ENCODE data around the gene LEMD1.

LEMD1 gene

GRCh38 chr1:205451202-205451601 is 29.3 kb upstream of the LEMD1 start:
- DNase-seq (ENCODE audit: low read depth) = no peak
- TF ChIP-seq, protein P1, sequence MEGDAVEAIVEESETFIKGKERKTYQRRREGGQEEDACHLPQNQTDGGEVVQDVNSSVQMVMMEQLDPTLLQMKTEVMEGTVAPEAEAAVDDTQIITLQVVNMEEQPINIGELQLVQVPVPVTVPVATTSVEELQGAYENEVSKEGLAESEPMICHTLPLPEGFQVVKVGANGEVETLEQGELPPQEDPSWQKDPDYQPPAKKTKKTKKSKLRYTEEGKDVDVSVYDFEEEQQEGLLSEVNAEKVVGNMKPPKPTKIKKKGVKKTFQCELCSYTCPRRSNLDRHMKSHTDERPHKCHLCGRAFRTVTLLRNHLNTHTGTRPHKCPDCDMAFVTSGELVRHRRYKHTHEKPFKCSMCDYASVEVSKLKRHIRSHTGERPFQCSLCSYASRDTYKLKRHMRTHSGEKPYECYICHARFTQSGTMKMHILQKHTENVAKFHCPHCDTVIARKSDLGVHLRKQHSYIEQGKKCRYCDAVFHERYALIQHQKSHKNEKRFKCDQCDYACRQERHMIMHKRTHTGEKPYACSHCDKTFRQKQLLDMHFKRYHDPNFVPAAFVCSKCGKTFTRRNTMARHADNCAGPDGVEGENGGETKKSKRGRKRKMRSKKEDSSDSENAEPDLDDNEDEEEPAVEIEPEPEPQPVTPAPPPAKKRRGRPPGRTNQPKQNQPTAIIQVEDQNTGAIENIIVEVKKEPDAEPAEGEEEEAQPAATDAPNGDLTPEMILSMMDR (conservative IDR thresholded peaks at IDR 0.05; ENCODE audit: low read depth, low read length) = no peak
- no peak overlapping the region for H3K4me3 ChIP-seq (ENCODE audit: low read depth, low read length)

DNA sequence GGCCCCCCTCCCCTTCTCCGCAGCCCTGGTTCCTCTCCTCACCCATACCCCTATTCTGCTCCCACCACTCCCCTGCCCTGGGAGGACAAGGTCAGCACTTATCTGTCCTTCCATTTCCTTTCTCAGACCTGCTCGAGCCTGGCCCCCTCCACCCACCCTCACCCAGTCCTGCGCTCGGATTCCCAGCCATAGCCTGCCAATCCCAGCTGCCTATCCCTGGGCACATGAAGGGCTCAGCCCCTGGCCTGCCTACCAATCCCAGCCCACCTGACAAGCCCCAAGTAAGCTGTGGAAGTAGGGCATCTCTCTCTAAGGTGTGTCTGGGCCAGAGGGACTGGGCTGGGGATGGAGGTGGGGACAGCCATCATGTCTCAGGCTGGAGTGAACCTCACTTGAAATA is 28.6 kb upstream of the LEMD1 start:
- TF ChIP-seq, protein P1 (conservative IDR thresholded peaks at IDR 0.05; ENCODE audit: low read depth, low read length) = no peak
- no peak overlapping the region for H3K4me3 ChIP-seq (ENCODE audit: low read depth, low read length)
- no peak for DNase-seq (ENCODE audit: low read depth)

DNA sequence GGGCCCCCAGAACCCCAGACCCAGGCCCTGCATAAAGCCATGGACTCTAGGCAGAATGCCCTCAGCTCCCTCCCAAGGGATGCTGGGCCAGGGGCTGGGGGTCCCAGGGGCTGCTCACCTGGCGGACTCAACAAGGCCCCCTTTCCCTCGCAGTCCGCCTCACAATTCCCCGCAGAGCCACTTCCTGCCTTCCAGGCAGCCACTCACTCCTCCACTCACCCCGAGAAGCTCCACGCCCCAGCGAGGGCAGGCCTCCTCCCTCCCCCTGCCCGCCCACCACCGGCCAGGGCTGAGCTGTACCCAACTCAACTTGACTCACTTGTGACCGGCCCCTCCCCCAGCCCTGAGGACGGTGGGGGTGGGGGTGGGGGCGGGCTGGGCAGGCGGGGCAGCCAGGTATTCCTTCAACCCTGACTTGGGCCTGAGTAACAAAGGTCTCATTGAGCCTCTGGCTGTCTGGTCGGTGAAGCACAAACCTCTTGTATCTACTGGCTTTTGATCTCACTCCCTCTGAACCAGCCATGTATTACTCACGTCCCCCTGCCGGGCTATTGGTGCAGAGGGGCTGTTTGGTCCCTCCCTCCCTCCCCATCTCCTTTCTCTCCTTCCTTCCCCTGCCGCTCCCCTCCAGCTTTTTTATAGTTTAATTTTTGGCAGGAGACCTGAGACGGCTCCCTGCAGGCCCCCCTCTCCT is 28.0 kb upstream of the LEMD1 start:
- no peak overlapping the region for H3K4me3 ChIP-seq (ENCODE audit: low read depth, low read length)
- TF ChIP-seq, protein P1 (conservative IDR thresholded peaks at IDR 0.05; ENCODE audit: low read depth, low read length) = peak; percentile 22
- DNase-seq (ENCODE audit: low read depth) = peak; percentile 39

DNA sequence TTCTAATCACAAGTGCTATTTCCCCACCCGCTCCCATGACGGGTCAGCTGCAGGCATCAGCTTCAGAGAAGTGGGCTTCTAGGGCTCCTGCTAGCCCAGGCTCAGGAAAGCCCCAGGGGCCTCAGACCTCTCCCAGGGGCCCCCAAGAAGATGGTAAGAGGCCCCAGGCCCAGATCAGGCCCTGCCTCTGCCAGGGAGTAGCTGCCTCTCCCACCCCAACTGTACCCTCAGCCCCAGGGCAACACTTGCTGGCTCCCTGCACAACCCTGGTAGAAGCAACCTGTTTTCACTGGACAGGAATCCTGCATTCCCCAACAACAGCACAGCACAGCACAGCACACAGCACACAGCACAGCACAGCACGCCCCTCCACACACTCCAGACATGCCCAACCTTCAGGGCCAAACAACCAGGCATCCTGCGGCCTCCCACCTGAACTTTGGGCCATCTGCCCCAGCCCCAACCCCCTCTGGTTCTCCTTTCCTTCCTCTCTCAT is 27.4 kb upstream of the LEMD1 start:
- TF ChIP-seq, protein P1 (conservative IDR thresholded peaks at IDR 0.05; ENCODE audit: low read depth, low read length) = no peak
- no peak for DNase-seq (ENCODE audit: low read depth)
- no peak overlapping the region for H3K4me3 ChIP-seq (ENCODE audit: low read depth, low read length)

- TF ChIP-seq, protein P1 (conservative IDR thresholded peaks at IDR 0.05; ENCODE audit: low read depth, low read length) = no peak
- no peak overlapping the region for H3K4me3 ChIP-seq (ENCODE audit: low read depth, low read length)
- no peak for DNase-seq (ENCODE audit: low read depth)
Observed at GRCh38 chr1:205448540-205449253, 26.8 kb upstream of the LEMD1 start.

GRCh38 chr1:205447457-205448341 is 25.8 kb upstream of the LEMD1 start:
- TF ChIP-seq, protein P1 (conservative IDR thresholded peaks at IDR 0.05; ENCODE audit: low read depth, low read length) = no peak
- DNase-seq (ENCODE audit: low read depth) = no peak
- no peak overlapping the region for H3K4me3 ChIP-seq (ENCODE audit: low read depth, low read length)

All from choroid plexus epithelial cell (primary cell).